Measurements from ENCODE around the gene MAGI2. TPM values are rescaled to one million over a fixed set of nuclear protein-coding genes. Genes with fewer than 3 reads are reported as not detected.

MAGI2 gene
- total RNA-seq, 3 donors from 2014 or later (not counting 1 experiment from before 2014, with no cell fraction given) = 0.09 to 0.48 (median 0.27) TPM

GRCh38 chr7:78265486-78265885, 1188.0 kb downstream of the MAGI2 start:
- intact Hi-C loops (cut with micrococcal nuclease) = no loop called here
- H3K9me3 ChIP-seq (ENCODE audit: control insufficient read depth, insufficient read depth, low read length) = no peaks in the 10 kb centered on the region
- H3K27ac ChIP-seq (ENCODE audit: low read length) = no peak overlapping the region
- H3K27me3 ChIP-seq (ENCODE audit: control insufficient read depth, insufficient read depth, low read length) = no peaks in the 10 kb centered on the region
- no peak for ATAC-seq
- Mint-ChIP-seq H3K27ac (no peak overlapping the region), H3K27me3 (ENCODE audit: low read depth in 2 of 2) (no peaks in the 10 kb centered on the region), H3K9me3 (peaks cover 4 to 9% of the 10 kb centered on the region in 2 donors), H3K4me1 (no peaks in the 10 kb centered on the region), H3K36me3 (no peaks in the 10 kb centered on the region), H3K4me3 (no peak overlapping the region)
- H3K36me3 ChIP-seq (ENCODE audit: control insufficient read depth, insufficient read depth, low read length) = no peaks in the 10 kb centered on the region
- no peak for TF ChIP-seq CTCF (IDR thresholded peaks at IDR 0.05)
- no peak for DNase-seq
- no peaks in the 10 kb centered on the region for H3K4me1 ChIP-seq (ENCODE audit: control insufficient read depth, insufficient read depth, low read length)
- WGBS (ENCODE audit: insufficient coverage) = 95% methylated on average over 4 of the region's 4 CpGs
- no peak overlapping the region for H3K4me3 ChIP-seq (ENCODE audit: low read length)

GRCh38 chr7:78265071-78265470, 1188.4 kb downstream of the MAGI2 start:
- Mint-ChIP-seq H3K4me3 (no peak overlapping the region), H3K27ac (no peak overlapping the region), H3K9me3 (peaks cover 4 to 6% of the 10 kb centered on the region in 2 donors), H3K27me3 (ENCODE audit: low read depth in 2 of 2) (no peaks in the 10 kb centered on the region), H3K36me3 (no peaks in the 10 kb centered on the region), H3K4me1 (no peaks in the 10 kb centered on the region)
- DNase-seq (no peak), ATAC-seq (no peak)
- TF ChIP-seq CTCF (IDR thresholded peaks at IDR 0.05) = no peak
- Histone ChIP-seq H3K27ac (ENCODE audit: low read length) (no peak overlapping the region), H3K4me1 (ENCODE audit: control insufficient read depth, insufficient read depth, low read length) (no peaks in the 10 kb centered on the region), H3K9me3 (ENCODE audit: control insufficient read depth, insufficient read depth, low read length) (no peaks in the 10 kb centered on the region), H3K36me3 (ENCODE audit: control insufficient read depth, insufficient read depth, low read length) (no peaks in the 10 kb centered on the region), H3K27me3 (ENCODE audit: control insufficient read depth, insufficient read depth, low read length) (no peaks in the 10 kb centered on the region), H3K4me3 (ENCODE audit: low read length) (no peak overlapping the region)
- no CpG with 5 or more reads among the region's 2 CpGs for WGBS (ENCODE audit: insufficient coverage)
- intact Hi-C loops (cut with micrococcal nuclease) = no loop called here

- Histone ChIP-seq H3K36me3 (ENCODE audit: control insufficient read depth, insufficient read depth, low read length) (no peaks in the 10 kb centered on the region), H3K4me1 (ENCODE audit: control insufficient read depth, insufficient read depth, low read length) (no peaks in the 10 kb centered on the region), H3K4me3 (ENCODE audit: low read length) (no peak overlapping the region), H3K27ac (ENCODE audit: low read length) (no peak overlapping the region), H3K9me3 (ENCODE audit: control insufficient read depth, insufficient read depth, low read length) (no peaks in the 10 kb centered on the region), H3K27me3 (ENCODE audit: control insufficient read depth, insufficient read depth, low read length) (no peaks in the 10 kb centered on the region)
- WGBS (ENCODE audit: insufficient coverage) = 83% methylated on average over 1 of the region's 1 CpG
- Mint-ChIP-seq H3K4me3 (no peak overlapping the region), H3K4me1 (no peaks in the 10 kb centered on the region), H3K27ac (no peak overlapping the region), H3K9me3 (peaks cover 4 to 5% of the 10 kb centered on the region in 2 donors), H3K36me3 (no peaks in the 10 kb centered on the region), H3K27me3 (ENCODE audit: low read depth in 2 of 2) (no peaks in the 10 kb centered on the region)
- TF ChIP-seq CTCF (IDR thresholded peaks at IDR 0.05) = no peak
- intact Hi-C loops (cut with micrococcal nuclease) = no loop called here
- ATAC-seq (no peak), DNase-seq (no peak)
Measured at GRCh38 chr7:78264105-78264504, 1189.4 kb downstream of the MAGI2 start.

GRCh38 chr7:78261739-78262138, 1191.7 kb downstream of the MAGI2 start:
- ATAC-seq = no peak
- H3K4me1 Mint-ChIP-seq = no peaks in the 10 kb centered on the region
- Histone ChIP-seq H3K4me1 (ENCODE audit: control insufficient read depth, insufficient read depth, low read length) (no peaks in the 10 kb centered on the region), H3K36me3 (ENCODE audit: control insufficient read depth, insufficient read depth, low read length) (no peaks in the 10 kb centered on the region), H3K4me3 (ENCODE audit: low read length) (no peak overlapping the region), H3K27me3 (ENCODE audit: control insufficient read depth, insufficient read depth, low read length) (no peaks in the 10 kb centered on the region), H3K27ac (ENCODE audit: low read length) (no peak overlapping the region), H3K9me3 (ENCODE audit: control insufficient read depth, insufficient read depth, low read length) (no peaks in the 10 kb centered on the region)
- peaks cover 4 to 5% of the 10 kb centered on the region in 2 donors for H3K9me3 Mint-ChIP-seq
- TF ChIP-seq CTCF (IDR thresholded peaks at IDR 0.05) = no peak
- no CpG with 5 or more reads among the region's 1 CpG for WGBS (ENCODE audit: insufficient coverage)
- no peak for DNase-seq
- H3K36me3 Mint-ChIP-seq = no peaks in the 10 kb centered on the region
- no peak overlapping the region for H3K27ac Mint-ChIP-seq
- H3K27me3 Mint-ChIP-seq (ENCODE audit: low read depth in 2 of 2) = no peaks in the 10 kb centered on the region
- intact Hi-C loops (cut with micrococcal nuclease) = no loop called here
- H3K4me3 Mint-ChIP-seq = no peak overlapping the region

Data from natural killer cell (primary cell).